Glomerular visceral epithelial cell (primary cell): ENCODE data around the gene PTPRN2.
"Not testable (repeated sequence)": the region's sequence is repeated elsewhere in the genome, so short reads cannot be mapped to it uniquely, and the experiment has no call there.

Source experiments
- DNase-seq: peaks from one replicate; pipeline ENCODE4 v3.0.0-alpha.2; 2016; ENCODE audit errors: extremely low spot score

PTPRN2 gene

GRCh38 chr7:158516524-158516923, 71.1 kb downstream of the PTPRN2 start:
- no peak for DNase-seq

GRCh38 chr7:158512869-158513268, 74.8 kb downstream of the PTPRN2 start:
- DNase-seq: no peak

GRCh38 chr7:158512042-158512441, 75.6 kb downstream of the PTPRN2 start:
- no peak for DNase-seq

GRCh38 chr7:158508802-158509385, 78.7 kb downstream of the PTPRN2 start:
- DNase-seq: no peak

- DNase-seq: not testable (repeated sequence)
Observed at GRCh38 chr7:158508321-158508720, 79.3 kb downstream of the PTPRN2 start.

- no peak for DNase-seq
Observed at GRCh38 chr7:158507917-158508316, 79.7 kb downstream of the PTPRN2 start.

GRCh38 chr7:158507175-158507574, 80.4 kb downstream of the PTPRN2 start:
- DNase-seq: not testable (repeated sequence)

GRCh38 chr7:158506626-158507025, 81.0 kb downstream of the PTPRN2 start:
- no peak for DNase-seq

- no peak for DNase-seq
Observed at GRCh38 chr7:158505683-158506082, 81.9 kb downstream of the PTPRN2 start.

GRCh38 chr7:158502068-158502750, 85.4 kb downstream of the PTPRN2 start:
- no peak for DNase-seq

GRCh38 chr7:158501393-158502067, 86.1 kb downstream of the PTPRN2 start:
- no peak for DNase-seq

GRCh38 chr7:158500651-158501052, 87.0 kb downstream of the PTPRN2 start:
- DNase-seq: no peak

GRCh38 chr7:158499082-158499455, 88.6 kb downstream of the PTPRN2 start:
- DNase-seq: no peak

GRCh38 chr7:158498443-158499081, 89.1 kb downstream of the PTPRN2 start:
- no peak for DNase-seq

GRCh38 chr7:158497627-158498026, 90.0 kb downstream of the PTPRN2 start:
- DNase-seq: no peak

GRCh38 chr7:158495786-158496185, 91.8 kb downstream of the PTPRN2 start:
- DNase-seq: peak; percentile 15

- no peak for DNase-seq
Observed at GRCh38 chr7:158495216-158495615, 92.4 kb downstream of the PTPRN2 start.

- DNase-seq: no peak
Observed at GRCh38 chr7:158494643-158495042, 93.0 kb downstream of the PTPRN2 start.

GRCh38 chr7:158494162-158494586, 93.4 kb downstream of the PTPRN2 start:
- DNase-seq: no peak

GRCh38 chr7:158492367-158492764, 95.3 kb downstream of the PTPRN2 start:
- DNase-seq: no peak

GRCh38 chr7:158491094-158491493, 96.5 kb downstream of the PTPRN2 start:
- no peak for DNase-seq

GRCh38 chr7:158490171-158490782, 97.3 kb downstream of the PTPRN2 start:
- no peak for DNase-seq
